Activated CD8-positive, alpha-beta T cell treated with anti-CD3 and anti-CD28 coated beads for 36 hours (primary cell): ENCODE measurements around the gene ETS1. TPM values are rescaled to one million over a fixed set of nuclear protein-coding genes. Genes with fewer than 3 reads are reported as not detected.

Experiments used
- ATAC-seq: fragments of 200-7000 bp; cut with Tn5 transposase; one replicate; pipeline ENCODE4 v1.10.0; 2021; ENCODE audit warnings: mild to moderate bottlenecking, moderate library complexity
- CTCF ChIA-PET: fragments of 350-600 bp; sonication (Branson Sonifier 250); formaldehyde crosslinking; loops from one replicate; lab custom pipeline; 2021; ENCODE audit warnings: antibody characterized with exemption; lab: Charles Lee
- POLR2A ChIA-PET: fragments of 350-600 bp; sonication (Branson Sonifier 250); formaldehyde crosslinking; loops from one replicate; lab custom pipeline; 2021; ENCODE audit warnings: antibody characterized with exemption; lab: Charles Lee
- DNase-seq: peaks from one replicate; pipeline ENCODE4 v3.0.0-alpha.2; 2020
- H3K27ac Mint-ChIP-seq: one replicate; pipeline ENCODE4 v1.8.0; 2021; ENCODE audit warnings: mild to moderate bottlenecking, mixed read lengths
- H3K27me3 Mint-ChIP-seq: one replicate; pipeline ENCODE4 v1.8.0; 2021; ENCODE audit warnings: mixed read lengths
- H3K36me3 Mint-ChIP-seq: one replicate; pipeline ENCODE4 v1.8.0; 2021; ENCODE audit warnings: low read depth, mixed read lengths
- H3K4me1 Mint-ChIP-seq: one replicate; pipeline ENCODE4 v1.8.0; 2021; ENCODE audit warnings: low read depth, mixed read lengths
- H3K4me3 Mint-ChIP-seq: one replicate; pipeline ENCODE4 v1.8.0; 2021; ENCODE audit warnings: mild to moderate bottlenecking, moderate library complexity, mixed read lengths
- H3K9me3 Mint-ChIP-seq: one replicate; pipeline ENCODE4 v1.8.0; 2021; ENCODE audit warnings: mixed read lengths
- CTCF ChIP-seq: fragments of 200-600 bp; IDR thresholded peaks from one replicate; pipeline ENCODE4 v1.8.0; 2022; ENCODE audit warnings: antibody characterized with exemption, mild to moderate bottlenecking
- intact Hi-C: fragments of 100-400 bp; cut with micrococcal nuclease; formaldehyde crosslinking; loops from one replicate; pipeline ENCODE4 v1.10.0; 2022
- total RNA-seq, 2 experiments: library from RNA; stranded (reverse); gene quantifications; one replicate each; pipeline ENCODE4 v1.2.3, GENCODE V29; 2021

The ETS1 gene
- total RNA-seq: 100 to 1,000 TPM; 527 to 532 TPM

GRCh38 chr11:128587415-128587814, at the start of gene ETS1:
Gene ETS1, minus strand, starts transcription at chr11:128587558. Its CDS starts 14,428 bp downstream, at chr11:128573130.
- H3K36me3 Mint-ChIP-seq: no peaks in the 10 kb centered on the region
- ATAC-seq: no peak
- CTCF ChIA-PET: interaction anchor here (2.5 kb wide), 1 partner anchor 33 kb away, joined by 6 read pairs; no protein-coding TSS in a partner anchor
- peaks cover 4% of the 10 kb centered on the region for H3K9me3 Mint-ChIP-seq
- TF ChIP-seq CTCF: no peak
- DNase-seq: no peak
- peaks cover 13% of the 10 kb centered on the region for H3K4me1 Mint-ChIP-seq
- POLR2A ChIA-PET: no interaction called here
- H3K27ac Mint-ChIP-seq: no peak within 1 kb of the TSS
- no peaks in the 10 kb centered on the region for H3K27me3 Mint-ChIP-seq
- intact Hi-C loops: no loop called here
- no peak within 1 kb of the TSS for H3K4me3 Mint-ChIP-seq

GRCh38 chr11:128634395-128634794, 47.0 kb upstream of the ETS1 start:
- intact Hi-C loops: loop anchor here (5.0 kb wide), 3 partner anchors 123 to 597 kb away; no protein-coding TSS in a partner anchor
- ATAC-seq: no peak

GRCh38 chr11:128633384-128633965, 46.1 kb upstream of the ETS1 start:
- no peak for TF ChIP-seq CTCF
- Mint-ChIP-seq H3K4me1 (peaks cover 42% of the 10 kb centered on the region), H3K36me3 (no peaks in the 10 kb centered on the region), H3K9me3 (no peaks in the 10 kb centered on the region), H3K27ac (no peak overlapping the region), H3K27me3 (no peaks in the 10 kb centered on the region), H3K4me3 (no peak overlapping the region)
- DNase-seq (no peak), ATAC-seq (no peak)
- ChIA-PET POLR2A (interaction anchor here (1.3 to 5.3 kb wide), 3 partner anchors 129 to 342 kb away, joined by 3 to 23 read pairs (median 4); no protein-coding TSS in a partner anchor), CTCF (interaction anchor here (0.6 to 13.8 kb wide), 19 partner anchors 13 to 474 kb away, joined by 3 to 400 read pairs (median 7); no protein-coding TSS in a partner anchor)
- intact Hi-C loops: loop anchor here (5.0 kb wide), 3 partner anchors 124 to 596 kb away; no protein-coding TSS in a partner anchor

More at GRCh38 chr11:128634395-128634794, 47.0 kb upstream of the ETS1 start:
- Mint-ChIP-seq H3K36me3 (no peaks in the 10 kb centered on the region), H3K27me3 (no peaks in the 10 kb centered on the region), H3K9me3 (no peaks in the 10 kb centered on the region), H3K4me3 (no peak overlapping the region), H3K4me1 (peaks cover 34% of the 10 kb centered on the region), H3K27ac (no peak overlapping the region)
- ChIA-PET POLR2A (interaction anchor here (1.3 kb wide), 1 partner anchor 130 kb away, joined by 4 read pairs; no protein-coding TSS in a partner anchor), CTCF (interaction anchor here (1.1 to 13.8 kb wide), 8 partner anchors 121 to 475 kb away, joined by 3 to 400 read pairs (median 88); no protein-coding TSS in a partner anchor)
- no peak for TF ChIP-seq CTCF
- no peak for DNase-seq

- no peak overlapping the region for H3K4me3 Mint-ChIP-seq
- peaks cover 49% of the 10 kb centered on the region for H3K4me1 Mint-ChIP-seq
- DNase-seq: peak; percentile 70
- ATAC-seq: peak; percentile 26
- intact Hi-C loops: loop anchor here (1.0 to 5.0 kb wide), 4 partner anchors 125 to 595 kb away; no protein-coding TSS in a partner anchor
- H3K9me3 Mint-ChIP-seq: no peaks in the 10 kb centered on the region
- no peaks in the 10 kb centered on the region for H3K36me3 Mint-ChIP-seq
- peak; percentile 84 for TF ChIP-seq CTCF
- ChIA-PET CTCF (interaction anchor here (0.6 to 13.8 kb wide), 78 partner anchors 9 to 600 kb away, joined by 3 to 400 read pairs (median 4); no protein-coding TSS in a partner anchor), POLR2A (interaction anchor here (0.6 to 5.7 kb wide), 11 partner anchors 87 to 474 kb away, joined by 3 to 42 read pairs (median 3); no protein-coding TSS in a partner anchor)
- H3K27me3 Mint-ChIP-seq: no peaks in the 10 kb centered on the region
- no peak overlapping the region for H3K27ac Mint-ChIP-seq
These were observed 44.9 kb upstream of the ETS1 start for GRCh38 chr11:128632141-128632791.
